GM23338 (cell line): Measurements from ENCODE around the gene NSF.
"Not testable (repeated sequence)": the region's sequence is repeated elsewhere in the genome, so short reads cannot be mapped to it uniquely, and the experiment has no call there.

Experiments
- CREB1 ChIP-seq: fragments of 250-450 bp; sonication (Bioruptor Pico); IDR thresholded peaks from 2 replicates; pipeline ENCODE4 v1.5.0; 2020; ENCODE audit warnings: low read depth, mild to moderate bottlenecking, moderate library complexity
- ETS1 ChIP-seq: IDR thresholded peaks from 2 replicates; pipeline ENCODE4 v1.6.1; 2016; ENCODE audit warnings: antibody characterized with exemption
- EZH2 ChIP-seq: fragments of 200-600 bp; sonication (generic); IDR thresholded peaks from one replicate; pipeline ENCODE4 v1.8.0; 2017; ENCODE audit warnings: antibody characterized with exemption, mild to moderate bottlenecking, low read depth; ENCODE audit not compliant: unreplicated experiment
- EZH2phosphoT487 ChIP-seq: fragments of 200-600 bp; sonication (generic); IDR thresholded peaks from one replicate; pipeline ENCODE4 v1.8.1; 2018; ENCODE audit warnings: antibody characterized with exemption; ENCODE audit not compliant: unreplicated experiment
- JUNB ChIP-seq: IDR thresholded peaks from one replicate; pipeline ENCODE4 v1.6.1; 2016; ENCODE audit warnings: antibody characterized with exemption; ENCODE audit not compliant: unreplicated experiment
- POLR2AphosphoS5 ChIP-seq: IDR thresholded peaks from 2 replicates; pipeline ENCODE4 v1.6.1; 2016; ENCODE audit warnings: antibody characterized with exemption, low read depth
- REST ChIP-seq: IDR thresholded peaks from one replicate; pipeline ENCODE4 v1.6.1; 2018; ENCODE audit warnings: antibody characterized with exemption; ENCODE audit not compliant: unreplicated experiment
- STAT1 ChIP-seq: IDR thresholded peaks from one replicate; pipeline ENCODE4 v1.6.1; 2016; ENCODE audit warnings: antibody characterized with exemption; ENCODE audit not compliant: unreplicated experiment
- TF ChIP-seq, protein P1 (sequence below), 2 experiments: fragments of 200-600 bp in 1 of 2; sonication (generic) in 1 of 2; conservative IDR thresholded peaks; 2 replicates each; pipeline versions ENCODE4 v1.5.1 to v1.6.1; 2016 to 2017; ENCODE audit warnings: antibody characterized with exemption in 2 of 2, low read depth in 2 of 2, mild to moderate bottlenecking in 2 of 2, moderate library complexity in 1 of 2
- TF ChIP-seq, protein P2 (sequence below): fragments of 250-450 bp; sonication (Bioruptor Pico); IDR thresholded peaks from 2 replicates; pipeline ENCODE4 v1.5.0; 2020; ENCODE audit warnings: mild to moderate bottlenecking, moderate library complexity

DNA sequence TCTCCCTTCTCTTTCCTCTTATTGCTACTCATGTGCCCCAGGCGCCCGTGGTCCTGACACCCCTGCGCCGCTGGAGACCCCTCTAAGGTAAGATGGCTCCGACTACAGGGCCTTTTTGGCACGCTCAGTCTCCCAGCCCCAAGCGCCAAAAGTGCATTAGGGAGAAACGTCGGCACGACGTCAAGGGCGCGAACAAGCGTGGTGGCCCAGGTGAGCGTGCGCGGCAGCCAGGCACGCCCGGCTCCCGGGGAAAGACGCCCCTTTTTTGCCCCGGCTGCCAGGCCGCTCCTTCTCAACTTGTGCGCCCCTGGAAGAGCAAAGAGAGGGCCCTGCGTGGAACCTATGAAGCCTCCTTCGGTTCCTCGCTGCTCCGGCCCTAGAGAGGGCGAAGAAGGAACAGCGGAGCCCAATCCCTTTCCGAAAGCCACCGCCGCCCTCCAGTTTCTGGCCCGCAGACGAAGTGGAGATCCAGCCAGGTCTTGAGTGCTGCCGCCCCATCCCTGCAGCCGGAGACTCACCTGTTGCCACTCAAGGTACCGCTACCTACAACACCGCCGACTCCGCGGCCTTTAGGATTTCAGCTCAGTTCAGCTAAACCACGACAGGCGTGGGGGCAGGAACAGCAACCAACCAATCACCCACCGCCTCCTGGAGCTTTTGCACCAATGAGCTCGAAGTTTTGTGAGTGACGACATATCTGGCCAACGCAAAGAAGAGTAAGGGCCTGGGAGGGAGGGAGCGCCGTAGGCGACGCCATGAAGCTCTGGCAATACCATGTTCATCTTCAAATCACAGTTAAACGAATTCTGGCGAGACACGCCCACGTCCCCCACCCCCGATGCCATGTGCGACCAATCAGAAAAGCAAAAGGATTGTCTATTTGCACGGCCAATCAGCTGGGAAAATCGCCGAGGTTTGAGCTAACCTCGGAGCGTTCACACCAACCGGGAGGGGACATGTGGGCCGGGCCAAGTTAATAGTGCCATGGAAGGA lies 11.1 kb upstream of the NSF start, which contains the start of gene ARL17A:
- TF ChIP-seq, protein P1, sequence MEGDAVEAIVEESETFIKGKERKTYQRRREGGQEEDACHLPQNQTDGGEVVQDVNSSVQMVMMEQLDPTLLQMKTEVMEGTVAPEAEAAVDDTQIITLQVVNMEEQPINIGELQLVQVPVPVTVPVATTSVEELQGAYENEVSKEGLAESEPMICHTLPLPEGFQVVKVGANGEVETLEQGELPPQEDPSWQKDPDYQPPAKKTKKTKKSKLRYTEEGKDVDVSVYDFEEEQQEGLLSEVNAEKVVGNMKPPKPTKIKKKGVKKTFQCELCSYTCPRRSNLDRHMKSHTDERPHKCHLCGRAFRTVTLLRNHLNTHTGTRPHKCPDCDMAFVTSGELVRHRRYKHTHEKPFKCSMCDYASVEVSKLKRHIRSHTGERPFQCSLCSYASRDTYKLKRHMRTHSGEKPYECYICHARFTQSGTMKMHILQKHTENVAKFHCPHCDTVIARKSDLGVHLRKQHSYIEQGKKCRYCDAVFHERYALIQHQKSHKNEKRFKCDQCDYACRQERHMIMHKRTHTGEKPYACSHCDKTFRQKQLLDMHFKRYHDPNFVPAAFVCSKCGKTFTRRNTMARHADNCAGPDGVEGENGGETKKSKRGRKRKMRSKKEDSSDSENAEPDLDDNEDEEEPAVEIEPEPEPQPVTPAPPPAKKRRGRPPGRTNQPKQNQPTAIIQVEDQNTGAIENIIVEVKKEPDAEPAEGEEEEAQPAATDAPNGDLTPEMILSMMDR (conservative IDR thresholded peaks at IDR 0.05; ENCODE audit: low read depth in 2 of 2), result not testable (repeated sequence)
- not testable (repeated sequence) for TF ChIP-seq EZH2, POLR2AphosphoS5, REST, CREB1, JUNB, EZH2phosphoT487, STAT1, ETS1
- TF ChIP-seq, protein P2, sequence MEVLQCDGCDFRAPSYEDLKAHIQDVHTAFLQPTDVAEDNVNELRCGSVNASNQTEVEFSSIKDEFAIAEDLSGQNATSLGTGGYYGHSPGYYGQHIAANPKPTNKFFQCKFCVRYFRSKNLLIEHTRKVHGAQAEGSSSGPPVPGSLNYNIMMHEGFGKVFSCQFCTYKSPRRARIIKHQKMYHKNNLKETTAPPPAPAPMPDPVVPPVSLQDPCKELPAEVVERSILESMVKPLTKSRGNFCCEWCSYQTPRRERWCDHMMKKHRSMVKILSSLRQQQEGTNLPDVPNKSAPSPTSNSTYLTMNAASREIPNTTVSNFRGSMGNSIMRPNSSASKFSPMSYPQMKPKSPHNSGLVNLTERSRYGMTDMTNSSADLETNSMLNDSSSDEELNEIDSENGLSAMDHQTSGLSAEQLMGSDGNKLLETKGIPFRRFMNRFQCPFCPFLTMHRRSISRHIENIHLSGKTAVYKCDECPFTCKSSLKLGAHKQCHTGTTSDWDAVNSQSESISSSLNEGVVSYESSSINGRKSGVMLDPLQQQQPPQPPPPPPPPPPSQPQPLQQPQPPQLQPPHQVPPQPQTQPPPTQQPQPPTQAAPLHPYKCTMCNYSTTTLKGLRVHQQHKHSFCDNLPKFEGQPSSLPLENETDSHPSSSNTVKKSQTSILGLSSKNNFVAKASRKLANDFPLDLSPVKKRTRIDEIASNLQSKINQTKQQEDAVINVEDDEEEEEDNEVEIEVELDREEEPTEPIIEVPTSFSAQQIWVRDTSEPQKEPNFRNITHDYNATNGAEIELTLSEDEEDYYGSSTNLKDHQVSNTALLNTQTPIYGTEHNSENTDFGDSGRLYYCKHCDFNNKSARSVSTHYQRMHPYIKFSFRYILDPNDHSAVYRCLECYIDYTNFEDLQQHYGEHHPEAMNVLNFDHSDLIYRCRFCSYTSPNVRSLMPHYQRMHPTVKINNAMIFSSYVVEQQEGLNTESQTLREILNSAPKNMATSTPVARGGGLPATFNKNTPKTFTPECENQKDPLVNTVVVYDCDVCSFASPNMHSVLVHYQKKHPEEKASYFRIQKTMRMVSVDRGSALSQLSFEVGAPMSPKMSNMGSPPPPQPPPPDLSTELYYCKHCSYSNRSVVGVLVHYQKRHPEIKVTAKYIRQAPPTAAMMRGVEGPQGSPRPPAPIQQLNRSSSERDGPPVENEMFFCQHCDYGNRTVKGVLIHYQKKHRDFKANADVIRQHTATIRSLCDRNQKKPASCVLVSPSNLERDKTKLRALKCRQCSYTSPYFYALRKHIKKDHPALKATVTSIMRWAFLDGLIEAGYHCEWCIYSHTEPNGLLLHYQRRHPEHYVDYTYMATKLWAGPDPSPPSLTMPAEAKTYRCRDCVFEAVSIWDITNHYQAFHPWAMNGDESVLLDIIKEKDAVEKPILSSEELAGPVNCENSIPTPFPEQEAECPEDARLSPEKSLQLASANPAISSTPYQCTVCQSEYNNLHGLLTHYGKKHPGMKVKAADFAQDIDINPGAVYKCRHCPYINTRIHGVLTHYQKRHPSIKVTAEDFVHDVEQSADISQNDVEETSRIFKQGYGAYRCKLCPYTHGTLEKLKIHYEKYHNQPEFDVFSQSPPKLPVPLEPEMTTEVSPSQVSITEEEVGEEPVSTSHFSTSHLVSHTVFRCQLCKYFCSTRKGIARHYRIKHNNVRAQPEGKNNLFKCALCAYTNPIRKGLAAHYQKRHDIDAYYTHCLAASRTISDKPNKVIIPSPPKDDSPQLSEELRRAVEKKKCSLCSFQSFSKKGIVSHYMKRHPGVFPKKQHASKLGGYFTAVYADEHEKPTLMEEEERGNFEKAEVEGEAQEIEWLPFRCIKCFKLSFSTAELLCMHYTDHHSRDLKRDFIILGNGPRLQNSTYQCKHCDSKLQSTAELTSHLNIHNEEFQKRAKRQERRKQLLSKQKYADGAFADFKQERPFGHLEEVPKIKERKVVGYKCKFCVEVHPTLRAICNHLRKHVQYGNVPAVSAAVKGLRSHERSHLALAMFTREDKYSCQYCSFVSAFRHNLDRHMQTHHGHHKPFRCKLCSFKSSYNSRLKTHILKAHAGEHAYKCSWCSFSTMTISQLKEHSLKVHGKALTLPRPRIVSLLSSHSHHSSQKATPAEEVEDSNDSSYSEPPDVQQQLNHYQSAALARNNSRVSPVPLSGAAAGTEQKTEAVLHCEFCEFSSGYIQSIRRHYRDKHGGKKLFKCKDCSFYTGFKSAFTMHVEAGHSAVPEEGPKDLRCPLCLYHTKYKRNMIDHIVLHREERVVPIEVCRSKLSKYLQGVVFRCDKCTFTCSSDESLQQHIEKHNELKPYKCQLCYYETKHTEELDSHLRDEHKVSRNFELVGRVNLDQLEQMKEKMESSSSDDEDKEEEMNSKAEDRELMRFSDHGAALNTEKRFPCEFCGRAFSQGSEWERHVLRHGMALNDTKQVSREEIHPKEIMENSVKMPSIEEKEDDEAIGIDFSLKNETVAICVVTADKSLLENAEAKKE (CRISPR knock-in tag), result not testable (repeated sequence)
